Globus pallidus (tissue), 1 donor: ENCODE measurements around the gene ID2.
A peak's percentile ranks its signal among the peaks of the same experiment; 100 is the strongest.

Experiments used
- DNase-seq: peaks from one replicate; pipeline ENCODE4 v3.0.0-alpha.2; 2015; ENCODE audit warnings: low spot score

Gene ID2

GRCh38 chr2:8681786-8682692, at the start of gene ID2:
ID2 (plus strand) TSS chr2:8682056; CDS start chr2:8682166, 110 bp downstream.
- DNase-seq, result peak; percentile 99

DNA sequence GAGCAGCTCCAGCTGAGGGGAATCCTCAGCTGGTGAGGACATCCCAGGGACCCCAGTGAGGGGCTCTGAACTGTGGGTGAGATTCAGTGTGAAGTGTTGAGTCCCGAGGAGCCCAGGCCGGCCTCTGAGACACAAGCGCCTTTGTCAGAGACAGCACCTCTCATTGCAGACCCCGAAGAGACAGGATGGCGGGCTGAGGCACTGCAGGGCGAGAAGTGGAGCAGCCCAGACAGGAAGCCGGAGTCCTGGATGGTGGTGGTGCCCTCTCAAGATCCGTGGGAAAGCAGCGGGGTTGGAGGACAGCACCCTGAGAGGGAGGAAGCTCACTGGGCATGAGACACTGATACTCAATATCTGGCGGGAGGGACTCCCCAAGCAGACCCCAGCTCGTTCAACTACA, 49.1 kb upstream of the ID2 start:
- no peak for DNase-seq

GRCh38 chr2:8633186-8633734, 48.6 kb upstream of the ID2 start:
- no peak for DNase-seq

GRCh38 chr2:8633735-8634313, 48.0 kb upstream of the ID2 start:
- no peak for DNase-seq

- DNase-seq, result no peak
Measured at GRCh38 chr2:8634466-8635172, 47.2 kb upstream of the ID2 start.

DNA sequence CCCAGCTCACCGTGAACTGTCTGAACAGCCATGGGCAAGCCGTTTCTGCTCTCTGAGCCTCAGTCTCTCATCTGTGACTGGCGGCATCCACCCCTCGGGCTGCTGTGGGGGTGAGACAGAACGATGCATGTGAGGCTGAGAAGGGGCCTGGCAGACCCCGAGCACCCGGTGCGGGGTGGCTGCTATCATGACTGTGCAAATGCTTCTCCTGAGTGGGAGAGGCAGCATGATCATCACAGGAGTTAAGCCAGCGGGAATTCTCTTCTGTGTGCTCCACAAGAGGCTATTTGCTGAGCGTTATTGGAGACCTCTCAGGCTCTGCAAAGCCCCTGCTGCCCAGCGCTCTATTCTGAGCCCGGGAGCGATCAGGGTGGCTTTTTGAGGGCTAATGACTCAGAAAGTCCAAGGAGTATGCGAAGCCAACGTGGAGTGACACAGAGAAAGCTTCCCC, 45.8 kb upstream of the ID2 start:
- DNase-seq, result no peak

GRCh38 chr2:8636721-8637636, 44.9 kb upstream of the ID2 start:
- DNase-seq, result no peak

GRCh38 chr2:8638327-8638726, 43.5 kb upstream of the ID2 start:
- DNase-seq, result no peak

GRCh38 chr2:8639122-8639635, 42.7 kb upstream of the ID2 start:
- DNase-seq, result no peak

DNA sequence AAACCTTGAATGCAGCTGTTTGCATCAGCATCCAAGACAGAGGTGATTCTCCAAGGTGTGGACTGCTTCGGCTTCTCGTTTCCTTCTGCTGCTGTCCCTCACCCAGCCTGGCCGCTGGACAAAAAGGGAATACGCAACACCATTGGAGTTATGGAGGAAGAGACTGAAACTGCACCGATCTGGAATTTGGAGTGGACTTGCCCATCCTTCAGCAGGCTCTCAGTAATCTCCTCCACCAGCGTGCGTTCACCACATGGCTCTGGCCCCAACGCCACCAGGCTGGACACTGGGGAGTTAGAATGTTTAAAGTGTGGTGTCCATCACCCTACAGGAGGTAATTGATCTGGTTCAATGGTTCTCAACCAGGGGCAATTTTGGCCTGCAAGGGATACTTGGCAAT, 41.4 kb upstream of the ID2 start:
- no peak for DNase-seq

DNA sequence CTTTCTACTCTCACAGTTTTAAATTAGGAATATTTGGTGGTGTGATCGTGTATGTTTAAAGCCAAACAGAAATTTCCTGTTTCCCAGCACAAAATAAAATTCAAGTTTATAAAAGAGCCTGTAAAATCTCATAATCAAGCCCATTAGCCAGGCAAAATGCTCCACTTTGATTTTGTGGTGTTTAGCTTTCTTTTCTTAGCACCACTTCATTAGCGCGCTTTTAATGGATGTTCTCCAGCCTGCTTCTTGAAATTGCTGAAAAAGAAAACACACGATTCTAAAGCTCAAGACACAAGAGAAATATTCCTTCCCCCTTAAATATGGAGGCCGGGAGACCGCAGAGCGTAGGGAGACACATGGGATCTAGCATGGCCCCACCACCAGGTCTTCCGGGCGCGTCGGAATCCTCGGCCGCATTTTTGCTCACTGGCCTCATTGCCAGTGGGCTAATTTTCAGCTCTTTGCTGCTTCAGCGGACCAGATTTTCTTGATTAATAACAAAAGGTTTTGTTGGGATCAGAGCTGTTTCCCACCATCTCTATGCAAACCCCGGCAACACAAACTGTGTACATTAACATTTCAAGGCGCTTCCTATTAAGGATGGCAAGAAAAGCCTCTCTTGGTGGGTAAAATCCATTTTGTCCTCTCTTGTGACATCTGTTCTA, 40.4 kb upstream of the ID2 start:
- no peak for DNase-seq

DNA sequence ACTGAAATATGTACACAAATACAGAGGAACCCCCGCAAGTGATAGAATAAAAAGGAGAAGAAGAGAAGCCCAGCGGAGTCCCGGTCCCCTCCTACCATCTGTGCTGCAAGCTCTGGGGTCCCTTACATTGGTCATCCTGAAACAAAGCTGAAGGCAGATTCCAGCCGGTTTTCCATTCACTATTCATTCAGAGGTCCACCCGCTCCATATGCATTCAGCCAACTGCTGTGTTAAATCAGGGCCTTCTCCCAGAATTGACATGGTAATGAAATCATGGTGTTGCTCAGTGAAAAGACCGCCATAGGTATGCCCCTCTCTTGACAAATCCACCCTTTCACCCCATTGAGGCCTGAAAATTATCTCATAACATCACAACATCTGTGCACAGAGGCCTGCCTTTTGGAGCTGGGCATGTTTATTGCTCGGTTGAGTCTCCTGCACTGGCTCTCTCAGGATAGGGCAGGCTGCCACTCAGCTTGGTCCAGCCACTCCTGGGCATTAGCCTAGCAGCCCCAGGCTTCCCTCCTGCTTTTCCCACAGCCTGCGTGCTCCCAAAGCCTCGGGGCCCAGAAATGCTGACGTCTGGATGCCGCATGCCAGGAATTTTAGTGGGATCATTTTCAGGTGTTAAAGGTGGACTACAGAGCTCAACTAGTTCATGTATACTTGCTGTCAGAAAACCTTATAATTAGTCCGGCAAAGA, 39.3 kb upstream of the ID2 start:
- peak; percentile 38 for DNase-seq

DNA sequence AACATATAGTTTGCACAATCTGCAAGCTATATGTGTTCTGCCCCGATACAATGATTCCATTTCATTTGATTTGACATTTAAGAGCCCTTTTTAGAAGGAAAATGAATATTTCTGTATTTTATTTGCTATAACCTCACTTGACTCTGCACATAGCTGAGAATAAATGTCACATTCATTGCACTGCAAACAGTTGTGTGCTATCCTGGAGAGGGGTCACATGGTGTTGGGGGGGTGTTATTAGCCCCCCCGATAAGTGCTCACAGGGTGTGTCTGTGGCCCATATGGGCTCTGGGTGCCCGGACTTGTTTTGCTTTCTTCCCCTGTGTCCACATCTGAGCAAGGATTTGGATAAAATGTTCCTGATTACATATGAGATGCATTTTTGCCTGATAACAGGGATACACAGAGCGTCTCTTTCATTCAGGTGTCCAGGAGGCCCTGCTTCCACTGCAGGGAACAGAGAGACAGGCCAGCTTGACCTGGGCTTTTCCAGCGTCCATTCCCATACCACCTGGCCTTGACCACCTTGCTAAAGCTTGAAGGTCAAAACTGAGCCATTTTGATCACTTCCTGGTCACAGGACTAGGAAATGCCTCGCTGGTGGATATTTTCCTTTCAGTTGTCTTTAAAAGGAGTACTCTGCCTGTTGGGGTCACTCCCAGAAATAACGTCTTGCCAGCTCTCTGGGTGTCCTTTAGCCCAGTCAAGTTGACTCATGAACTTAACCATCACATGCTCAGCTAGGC, 38.4 kb upstream of the ID2 start:
- DNase-seq, result no peak

DNA sequence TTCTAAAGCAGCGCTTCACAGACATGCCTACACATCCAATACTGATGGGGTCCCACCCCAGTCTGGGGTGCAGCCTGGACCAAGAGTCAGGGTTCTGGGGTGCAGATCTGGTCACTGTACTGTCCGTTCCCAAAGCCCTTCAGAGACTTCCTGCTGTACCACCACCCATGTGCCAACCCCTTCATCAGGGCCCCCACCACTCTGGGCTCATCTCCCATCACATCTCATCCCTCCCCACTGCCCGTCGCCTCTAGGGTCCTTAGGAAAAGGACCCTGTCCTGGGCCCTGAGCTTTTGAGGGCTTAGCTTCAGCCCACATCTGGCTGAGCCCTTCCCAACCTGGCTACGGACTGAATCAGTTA, 37.9 kb upstream of the ID2 start:
- no peak for DNase-seq

DNA sequence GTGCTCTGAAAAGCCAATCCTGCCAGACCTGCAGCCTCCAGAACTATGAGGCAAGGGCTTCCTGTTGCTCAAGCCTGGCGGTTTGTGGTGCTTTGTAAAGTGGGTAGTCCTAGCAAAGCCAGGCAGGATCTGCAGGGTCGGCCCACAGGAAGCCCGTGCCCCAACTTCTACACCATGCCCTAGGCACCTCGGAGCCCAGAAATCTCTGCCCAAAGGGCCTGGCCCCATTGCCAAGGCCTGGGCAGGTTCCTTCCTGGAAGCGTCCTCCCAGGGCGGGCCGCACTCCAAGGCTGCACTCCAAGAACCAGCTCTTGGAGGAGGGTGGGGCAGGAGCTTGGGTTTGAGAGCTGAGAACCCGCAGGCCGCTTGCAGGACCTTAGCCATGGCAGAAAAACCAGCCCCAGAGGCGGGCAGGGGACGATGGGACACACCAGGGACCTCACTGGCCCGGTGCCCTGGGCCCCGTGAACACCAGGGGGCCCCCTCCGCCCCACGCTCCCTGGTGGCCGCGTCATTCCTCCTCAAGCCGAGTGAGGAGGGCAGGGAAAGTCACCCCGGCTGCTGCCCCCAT, 37.2 kb upstream of the ID2 start:
- no peak for DNase-seq

DNA sequence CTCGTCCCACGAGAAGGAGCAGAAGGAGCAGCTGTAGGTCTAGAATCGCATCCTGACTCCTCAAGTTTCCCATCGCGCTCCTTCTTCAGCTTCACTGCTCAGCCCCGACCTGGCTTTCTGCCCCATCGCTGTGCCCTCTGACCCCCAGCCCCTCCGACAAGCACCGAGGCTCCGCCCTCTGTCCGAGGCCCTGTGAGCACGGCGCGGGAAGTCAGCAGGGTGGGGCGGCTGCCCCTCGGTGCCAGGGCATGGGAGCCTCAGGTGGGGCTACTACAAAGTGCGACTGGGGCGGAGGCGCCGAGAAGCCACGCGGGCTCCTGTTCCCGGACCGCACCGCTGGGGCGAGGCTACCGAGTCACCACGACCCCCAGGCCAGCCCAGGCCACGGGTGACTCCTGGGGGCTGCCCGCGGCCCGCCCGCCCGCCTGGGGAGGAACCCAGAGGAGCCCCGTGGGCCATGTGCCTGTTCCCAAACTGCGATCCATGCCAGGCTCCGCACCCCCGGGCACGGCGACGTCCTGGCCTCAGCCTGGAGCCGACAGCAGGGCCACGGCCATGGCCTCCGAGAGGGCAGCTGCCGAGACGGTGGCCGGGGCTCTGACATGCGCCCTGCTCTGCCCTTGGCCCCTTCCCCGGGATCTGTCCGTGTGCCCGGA, 36.6 kb upstream of the ID2 start:
- no peak for DNase-seq

DNA sequence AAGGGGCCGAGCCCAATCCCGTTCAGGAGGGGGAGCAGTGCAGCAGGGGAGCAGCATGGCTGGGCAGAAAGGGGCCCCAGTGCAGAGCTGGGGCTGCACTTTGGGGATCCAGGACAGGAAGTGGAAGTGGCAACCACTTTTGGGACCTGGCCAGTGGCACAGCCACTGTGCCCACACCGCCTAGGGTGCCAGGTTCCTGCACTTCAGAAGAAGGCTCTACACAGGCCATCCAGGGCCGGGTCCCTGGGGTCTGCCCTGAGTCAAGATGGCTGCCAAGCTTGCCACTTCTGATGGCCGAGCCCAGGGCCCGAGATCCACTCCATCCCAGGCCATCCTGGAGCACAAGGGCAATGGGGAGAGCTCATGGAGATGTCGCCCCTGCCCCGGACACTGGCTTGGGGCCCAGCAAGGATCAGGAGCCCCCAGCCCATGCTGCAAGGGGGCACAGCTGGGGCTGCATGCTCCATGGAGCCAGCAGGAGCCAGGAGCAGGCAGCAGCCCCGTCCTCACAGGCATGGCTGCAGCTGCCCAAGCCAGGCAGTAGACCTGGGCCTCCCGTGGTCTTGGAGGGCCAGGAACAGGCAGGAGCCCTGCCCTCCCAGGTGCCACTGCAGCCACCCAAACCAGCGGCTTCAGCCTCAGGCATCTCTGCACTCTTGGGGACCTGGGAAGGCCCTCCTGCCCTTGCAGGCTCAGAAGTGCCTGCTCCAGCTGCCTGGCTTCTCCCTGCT, 35.0 kb upstream of the ID2 start:
- DNase-seq, result no peak

- DNase-seq, result no peak
Measured at GRCh38 chr2:8647462-8647857, 34.4 kb upstream of the ID2 start.
